H1 (cell line): ENCODE data around the gene MXRA8. TPM values are rescaled to one million over a fixed set of nuclear protein-coding genes. Genes with fewer than 3 reads are reported as not detected.

Experiments used
- CTCF ChIA-PET: fragments of 300-600 bp; sonication (Branson Sonifier 250); formaldehyde crosslinking; loops from one replicate; lab custom pipeline; 2021; ENCODE audit not compliant: partially characterized antibody; lab: Charles Lee
- POLR2A ChIA-PET: fragments of 300-600 bp; sonication (Branson Sonifier 250); formaldehyde crosslinking; loops from one replicate; lab custom pipeline; 2021; ENCODE audit warnings: inconsistent platforms; ENCODE audit not compliant: partially characterized antibody; lab: Charles Lee
- DNase-seq, 2 experiments: peaks; one replicate each; pipeline versions ENCODE4 v3.0.0 to v3.0.0-alpha.2; 2010 to 2022; ENCODE audit warnings: low spot score in 2 of 2, low read depth in 1 of 2, mixed read lengths in 1 of 2
- FAIRE-seq: peaks from 2 replicates; lab custom pipeline; 2011; peaks lifted over from hg19 to GRCh38; lab: Jason Lieb, UNC
- H2AFZ ChIP-seq: 2 replicates; pipeline ENCODE4 v1.8.1; 2012; ENCODE audit warnings: low read length, inconsistent platforms
- H2AK5ac ChIP-seq: 2 replicates; pipeline ENCODE4 v1.6.1; 2013; ENCODE audit warnings: low read depth, low read length
- H2BK120ac ChIP-seq: replicated peaks from 2 replicates; pipeline ENCODE3; 2013; ENCODE audit warnings: low read depth, low read length, inconsistent platforms
- H2BK12ac ChIP-seq: 2 replicates; pipeline ENCODE4 v1.6.1; 2013; ENCODE audit warnings: low read depth, low read length
- H2BK15ac ChIP-seq: 2 replicates; pipeline ENCODE4 v1.6.1; 2013; ENCODE audit warnings: low read length
- H2BK20ac ChIP-seq: 2 replicates; pipeline ENCODE4 v1.6.1; 2013; ENCODE audit warnings: low read length
- H2BK5ac ChIP-seq: 2 replicates; pipeline ENCODE4 v1.6.1; 2013; ENCODE audit warnings: low read depth, low read length
- H3K14ac ChIP-seq: 2 replicates; pipeline ENCODE4 v1.6.1; 2013; ENCODE audit warnings: inconsistent platforms; ENCODE audit not compliant: insufficient read length
- H3K18ac ChIP-seq: 2 replicates; pipeline ENCODE4 v1.6.1; 2013; ENCODE audit warnings: low read length; ENCODE audit errors: extremely low read depth
- H3K23ac ChIP-seq: 2 replicates; pipeline ENCODE4 v1.6.1; 2013; ENCODE audit warnings: inconsistent platforms; ENCODE audit not compliant: insufficient read length
- H3K23me2 ChIP-seq: 2 replicates; pipeline ENCODE4 v1.6.1; 2013; ENCODE audit warnings: low read depth, low read length
- H3K27ac ChIP-seq: 2 replicates; pipeline ENCODE4 v1.6.1; 2011; ENCODE audit warnings: low read depth, low read length, inconsistent platforms
- H3K27me3 ChIP-seq, 4 experiments: replicated peaks in 1 of 4; 1 replicate in 1 of 4; 2 replicates in 3 of 4; pipeline versions ENCODE4 v1.6.1 to v1.8.1; 2011 to 2013; ENCODE audit warnings: low read length in 3 of 4, mild to moderate bottlenecking in 3 of 4, inconsistent platforms in 2 of 4, mixed read lengths in 2 of 4, moderate library complexity in 1 of 4; ENCODE audit not compliant: control insufficient read depth in 3 of 4, insufficient read depth in 3 of 4; ENCODE audit errors: extremely low read depth in 1 of 4
- H3K36me3 ChIP-seq, 4 experiments: 2 replicates each; pipeline versions ENCODE4 v1.6.1 to v1.8.1; 2011 to 2013; ENCODE audit warnings: mild to moderate bottlenecking in 4 of 4, low read length in 3 of 4, moderate library complexity in 2 of 4, control low read depth in 1 of 4, inconsistent platforms in 1 of 4; ENCODE audit not compliant: insufficient read depth in 4 of 4, control insufficient read depth in 2 of 4
- H3K4ac ChIP-seq: replicated peaks from 2 replicates; pipeline ENCODE3; 2013; ENCODE audit warnings: low read length, low read depth, mixed read lengths, inconsistent platforms; ENCODE audit not compliant: insufficient read length
- H3K4me1 ChIP-seq, 4 experiments: replicated peaks in 1 of 4; 1 replicate in 1 of 4; 2 replicates in 3 of 4; pipeline versions ENCODE4 v1.6.1 to v1.8.1; 2011 to 2013; ENCODE audit warnings: low read length in 3 of 4, inconsistent platforms in 2 of 4, mixed read lengths in 1 of 4; ENCODE audit not compliant: insufficient read depth in 4 of 4, control insufficient read depth in 3 of 4
- H3K4me2 ChIP-seq, 2 experiments: 2 replicates each; pipeline versions ENCODE4 v1.6.1 to v1.8.1; 2011 to 2013; ENCODE audit warnings: low read depth in 2 of 2, low read length in 2 of 2, control low read depth in 1 of 2, inconsistent platforms in 1 of 2, mild to moderate bottlenecking in 1 of 2; ENCODE audit not compliant: insufficient read depth in 1 of 2
- H3K4me3 ChIP-seq, 4 experiments: fragments of 200-600, 300-600 bp in 1 of 4; sonication (generic), shearing (Covaris generic), sonication (Bioruptor Twin) in 1 of 4; 2 replicates each; pipeline versions ENCODE4 v1.5.1 to v1.8.1; 2011 to 2016; ENCODE audit warnings: low read length in 4 of 4, low read depth in 3 of 4, control low read depth in 2 of 4, inconsistent platforms in 2 of 4, mild to moderate bottlenecking in 2 of 4, mixed read lengths in 1 of 4, moderate library complexity in 1 of 4; ENCODE audit not compliant: insufficient read depth in 2 of 4; ENCODE audit errors: extremely low read depth in 1 of 4
- H3K56ac ChIP-seq: replicated peaks from 2 replicates; pipeline ENCODE3; 2013; ENCODE audit warnings: low read depth, mild to moderate bottlenecking, mixed read lengths, low read length, inconsistent platforms; ENCODE audit not compliant: insufficient read length
- H3K79me1 ChIP-seq: 2 replicates; pipeline ENCODE4 v1.6.1; 2013; ENCODE audit warnings: low read depth, low read length, control low read depth
- H3K79me2 ChIP-seq, 2 experiments: 2 replicates each; pipeline versions ENCODE4 v1.6.1 to v1.8.1; 2012 to 2013; ENCODE audit warnings: low read length in 2 of 2, mild to moderate bottlenecking in 2 of 2, inconsistent platforms in 1 of 2; ENCODE audit not compliant: insufficient read depth in 2 of 2, control insufficient read depth in 1 of 2
- H3K9ac ChIP-seq, 4 experiments: replicated peaks in 1 of 4; 1 replicate in 1 of 4; 2 replicates in 3 of 4; pipeline versions ENCODE4 v1.6.1 to v1.8.1; 2011 to 2013; ENCODE audit warnings: low read depth in 3 of 4, low read length in 3 of 4, control low read depth in 2 of 4, mild to moderate bottlenecking in 2 of 4, moderate library complexity in 2 of 4, inconsistent platforms in 1 of 4; ENCODE audit errors: extremely low read depth in 1 of 4
- H3K9me3 ChIP-seq, 2 experiments: 2 replicates each; pipeline versions ENCODE4 v1.6.1 to v1.8.1; 2012 to 2013; ENCODE audit warnings: mild to moderate bottlenecking in 2 of 2, moderate library complexity in 2 of 2, control low read depth in 1 of 2, inconsistent platforms in 1 of 2, low read depth in 1 of 2, low read length in 1 of 2, mixed read lengths in 1 of 2; ENCODE audit not compliant: insufficient read depth in 2 of 2
- H4K20me1 ChIP-seq, 2 experiments: replicated peaks in 1 of 2; 2 replicates each; pipeline versions ENCODE3 to v1.8.1; 2011 to 2013; ENCODE audit warnings: inconsistent platforms in 2 of 2, low read length in 2 of 2, mild to moderate bottlenecking in 1 of 2; ENCODE audit not compliant: insufficient read depth in 2 of 2, control insufficient read depth in 1 of 2
- H4K5ac ChIP-seq: 2 replicates; pipeline ENCODE4 v1.6.1; 2013; ENCODE audit warnings: low read length, low read depth, mixed read lengths, inconsistent platforms; ENCODE audit not compliant: insufficient read length
- H4K8ac ChIP-seq: 2 replicates; pipeline ENCODE4 v1.8.0; 2013; ENCODE audit warnings: mild to moderate bottlenecking, moderate library complexity, low read length, inconsistent platforms; ENCODE audit not compliant: insufficient read depth; ENCODE audit errors: extremely low read depth
- H4K91ac ChIP-seq: replicated peaks from 2 replicates; pipeline ENCODE3; 2013; ENCODE audit warnings: low read length, mixed read lengths, inconsistent platforms; ENCODE audit not compliant: insufficient read length
- SRF ChIP-seq: IDR thresholded peaks from 2 replicates; pipeline ENCODE4 v1.6.1; 2011; ENCODE audit warnings: mild to moderate bottlenecking, low read depth, low read length, moderate library complexity
- whole genome bisulfite sequencing, 2 experiments: shearing (Covaris generic) in 1 of 2; methylation state at CpG; one replicate each; pipeline versions ENCODE4 v1.1.6 to v1.1.7; 2013 to 2015; ENCODE audit warnings: low lambda C conversion rate in 2 of 2, mixed read lengths in 2 of 2, inconsistent platforms in 1 of 2, low coverage in 1 of 2, missing lambda C conversion rate in 1 of 2; ENCODE audit not compliant: insufficient replicate concordance in 2 of 2, insufficient coverage in 1 of 2, insufficient read length in 1 of 2; ENCODE audit errors: extremely low coverage in 1 of 2, missing lambda C conversion rate in 1 of 2; 5-methylcytosine and 5-hydroxymethylcytosine counted together
- polyA plus RNA-seq, 7 experiments: library from polyadenylated mRNA; depleted of rRNA in 3 of 7; stranded (reverse) in 5 of 7; unstranded in 2 of 7; fragments of >200 nt in 5 of 7; fragments of 200-250 nt in 2 of 7; gene quantifications; 1 replicate in 5 of 7; 2 replicates in 1 of 7; 4 replicates in 1 of 7; pipeline versions ENCODE4 v1.2.1 to v1.2.3, GENCODE V29; 2011 to 2013; ENCODE audit warnings: missing spikeins in 2 of 7, mixed read lengths in 2 of 7
- total RNA-seq: library from RNA; stranded (reverse); fragmentation: NEBNext Ultra II Directional; extraction: Animal tissue kit (Norgen Biotek cat#: 25700); gene quantifications from 2 replicates; pipeline ENCODE4 v1.2.1, GENCODE V29; 2021

Gene MXRA8
- total and polyA plus RNA-seq, 2 of the 8 experiments (the other 6 are each of a cell fraction or from before 2014, with no cell fraction given), result 10.5 to 17.2 TPM

DNA sequence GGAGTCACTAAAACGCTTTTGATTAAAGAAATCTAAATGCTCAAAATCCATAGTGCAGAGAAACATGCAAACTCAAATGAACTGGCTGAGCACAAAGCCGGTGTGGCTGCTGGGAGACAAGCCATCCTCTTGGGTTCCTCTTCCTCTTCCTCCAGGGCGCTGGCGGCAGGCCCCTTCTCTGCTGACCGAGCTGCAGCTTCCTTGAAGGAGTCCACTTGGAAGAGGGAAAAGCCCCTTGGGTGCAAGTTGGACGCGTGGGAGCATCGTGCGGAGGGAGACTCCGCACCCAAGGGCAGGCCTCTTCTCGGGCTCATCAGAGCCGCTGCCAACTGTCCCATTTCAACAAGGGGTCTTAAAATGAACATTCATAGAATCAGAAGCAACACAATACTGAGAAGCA lies 32.9 kb upstream of the MXRA8 start:
- H2BK15ac ChIP-seq, result no peak overlapping the region
- no peak overlapping the region for H2AK5ac ChIP-seq
- H3K14ac ChIP-seq, result no peak overlapping the region
- H3K27ac ChIP-seq, result no peak overlapping the region
- no peak overlapping the region for H3K4me2 ChIP-seq
- FAIRE-seq, result no peak
- H2BK5ac ChIP-seq, result no peak overlapping the region
- H3K9ac ChIP-seq, result no peak overlapping the region
- no peak overlapping the region for H3K56ac ChIP-seq
- H2BK20ac ChIP-seq, result no peak overlapping the region
- no peaks in the 10 kb centered on the region for H3K4me1 ChIP-seq
- H3K23ac ChIP-seq, result no peak overlapping the region
- H3K23me2 ChIP-seq, result no peaks in the 10 kb centered on the region
- H3K18ac ChIP-seq, result no peak overlapping the region
- no peak overlapping the region for H2BK12ac ChIP-seq
- POLR2A ChIA-PET, result interaction anchor here (20.0 to 33.4 kb wide), 3 partner anchors 5 to 39 kb away, joined by 515 to 719 read pairs (median 719); partner anchors contain the start of genes ANKRD65, AURKAIP1, CCNL2 and MRPL20
- H3K9me3 ChIP-seq, result no peaks in the 10 kb centered on the region
- no peak overlapping the region for H4K91ac ChIP-seq
- DNase-seq, result no peak
- peaks cover 8 to 15% of the 10 kb centered on the region in 2 experiments for H4K20me1 ChIP-seq
- H2BK120ac ChIP-seq, result no peak overlapping the region
- CTCF ChIA-PET, result interaction anchor here (0.6 to 3.4 kb wide), 8 partner anchors 10 to 641 kb away, joined by 3 to 20 read pairs (median 4); no protein-coding TSS in a partner anchor
- no peak overlapping the region for H4K5ac ChIP-seq
- H3K4ac ChIP-seq, result no peak overlapping the region
- no peak for TF ChIP-seq SRF
- WGBS, 2 experiments, result 97% methylated on average over 12 of the region's 12 CpGs; no CpG with 5 or more reads in 1 of the 2 experiments
- H3K79me1 ChIP-seq, result peaks cover 4% of the 10 kb centered on the region
- no peak overlapping the region for H4K8ac ChIP-seq
- H3K27me3 ChIP-seq, result no peaks in the 10 kb centered on the region
- H2AFZ ChIP-seq, result no peak overlapping the region
- no peak overlapping the region for H3K4me3 ChIP-seq
- H3K36me3 ChIP-seq, result peaks cover 60 to 92% (median 84%) of the 10 kb centered on the region in 4 experiments
- peaks cover 0 to 14% of the 10 kb centered on the region in 2 experiments; a peak in 1 of 4 replicates for H3K79me2 ChIP-seq
